GM21515 (cell line): ENCODE data around the gene IFNL2.

Source experiments
- ATAC-seq: cut with Tn5 transposase; IDR thresholded peaks from one replicate; pipeline ENCODE4 v1.9.1; 2021; ENCODE audit not compliant: unreplicated experiment

Gene IFNL2

GRCh38 chr19:39316627-39317321 is 48.6 kb downstream of the IFNL2 start:
- ATAC-seq: no peak

- ATAC-seq: no peak
These were observed 49.3 kb downstream of the IFNL2 start for GRCh38 chr19:39317476-39317875.

GRCh38 chr19:39318071-39318470 is 49.9 kb downstream of the IFNL2 start:
- no peak for ATAC-seq

- ATAC-seq: no peak
These were observed 50.5 kb downstream of the IFNL2 start for GRCh38 chr19:39318690-39319089.

GRCh38 chr19:39319098-39319891 is 51.1 kb downstream of the IFNL2 start:
- ATAC-seq: no peak
